Stimulated activated CD8-positive, alpha-beta memory T cell treated with anti-CD3 and anti-CD28 coated beads, Interleukin-12 subunit alpha, Interleukin-12 subunit beta, amount 100 ng/mL, for 24 hours (primary cell): ENCODE data around the gene CD79B.
"Not testable (repeated sequence)": the region's sequence is repeated elsewhere in the genome, so short reads cannot be mapped to it uniquely, and the experiment has no call there.

Experiments used
- DNase-seq: peaks from one replicate; pipeline ENCODE4 v3.0.0-alpha.2; 2020; ENCODE audit errors: extremely low read depth

CD79B gene

GRCh38 chr17:63911041-63911635, 21.0 kb downstream of the CD79B start, which contains the start of gene CSHL1:
Gene CSHL1 (minus strand): TSS chr17:63911258. CDS start chr17:63911196, 62 bp downstream.
- DNase-seq = no peak

- no peak for DNase-seq
These were observed 22.0 kb downstream of the CD79B start for GRCh38 chr17:63910096-63910495.

GRCh38 chr17:63909586-63909985, 22.5 kb downstream of the CD79B start:
- not testable (repeated sequence) for DNase-seq

GRCh38 chr17:63907161-63907778, 24.9 kb downstream of the CD79B start:
- not testable (repeated sequence) for DNase-seq

GRCh38 chr17:63904796-63905195, 27.3 kb downstream of the CD79B start:
- not testable (repeated sequence) for DNase-seq

GRCh38 chr17:63903787-63904201, 28.3 kb downstream of the CD79B start:
- not testable (repeated sequence) for DNase-seq

GRCh38 chr17:63901971-63902370, 30.2 kb downstream of the CD79B start:
- not testable (repeated sequence) for DNase-seq

GRCh38 chr17:63898899-63899798, 33.0 kb downstream of the CD79B start:
- DNase-seq = not testable (repeated sequence)

GRCh38 chr17:63896524-63897354, 35.4 kb downstream of the CD79B start, which contains the start of gene CSH1:
Gene CSH1 (minus strand): TSS chr17:63896574. CDS start chr17:63896511, 63 bp downstream.
- DNase-seq = not testable (repeated sequence)

GRCh38 chr17:63894821-63895220, 37.3 kb downstream of the CD79B start:
- not testable (repeated sequence) for DNase-seq

GRCh38 chr17:63894021-63894420, 38.1 kb downstream of the CD79B start:
- DNase-seq = not testable (repeated sequence)

- DNase-seq = not testable (repeated sequence)
These were observed 39.7 kb downstream of the CD79B start for GRCh38 chr17:63892316-63893037.

- not testable (repeated sequence) for DNase-seq
These were observed 42.9 kb downstream of the CD79B start for GRCh38 chr17:63889026-63889848.

GRCh38 chr17:63885119-63885518, 47.0 kb downstream of the CD79B start:
- DNase-seq = not testable (repeated sequence)

- DNase-seq = not testable (repeated sequence)
These were observed 49.5 kb downstream of the CD79B start for GRCh38 chr17:63882626-63883126.

- DNase-seq = no peak
These were observed 50.1 kb downstream of the CD79B start, which contains the start of gene GH2 for GRCh38 chr17:63881935-63882601. Gene GH2 (minus strand): TSS chr17:63881944. CDS start chr17:63881801, 143 bp downstream.

- DNase-seq = not testable (repeated sequence)
These were observed 50.8 kb downstream of the CD79B start for GRCh38 chr17:63881337-63881736.

GRCh38 chr17:63880706-63881105, 51.4 kb downstream of the CD79B start:
- no peak for DNase-seq
